Coronary artery (tissue), 2 donors: ENCODE results near the gene GRK1.

ENCODE experiments used
- DNase-seq: peaks from one replicate; pipeline ENCODE4 v3.0.0-alpha.2; 2017; ENCODE audit warnings: low spot score
- H3K27ac ChIP-seq, 2 donors: fragments of 200-600 bp; sonication (generic); one replicate each; pipeline ENCODE4 v1.5.1; 2016 to 2019
- H3K4me3 ChIP-seq: fragments of 200-600 bp; sonication (generic); 2 replicates; pipeline ENCODE4 v1.5.1; 2016; ENCODE audit warnings: mild to moderate bottlenecking, moderate library complexity
- TF ChIP-seq, protein P1 (sequence below): fragments of 200-600 bp; sonication (generic); IDR thresholded peaks from one replicate; pipeline ENCODE4 v1.5.1; 2019; ENCODE audit warnings: antibody characterized with exemption

GRK1 gene

DNA sequence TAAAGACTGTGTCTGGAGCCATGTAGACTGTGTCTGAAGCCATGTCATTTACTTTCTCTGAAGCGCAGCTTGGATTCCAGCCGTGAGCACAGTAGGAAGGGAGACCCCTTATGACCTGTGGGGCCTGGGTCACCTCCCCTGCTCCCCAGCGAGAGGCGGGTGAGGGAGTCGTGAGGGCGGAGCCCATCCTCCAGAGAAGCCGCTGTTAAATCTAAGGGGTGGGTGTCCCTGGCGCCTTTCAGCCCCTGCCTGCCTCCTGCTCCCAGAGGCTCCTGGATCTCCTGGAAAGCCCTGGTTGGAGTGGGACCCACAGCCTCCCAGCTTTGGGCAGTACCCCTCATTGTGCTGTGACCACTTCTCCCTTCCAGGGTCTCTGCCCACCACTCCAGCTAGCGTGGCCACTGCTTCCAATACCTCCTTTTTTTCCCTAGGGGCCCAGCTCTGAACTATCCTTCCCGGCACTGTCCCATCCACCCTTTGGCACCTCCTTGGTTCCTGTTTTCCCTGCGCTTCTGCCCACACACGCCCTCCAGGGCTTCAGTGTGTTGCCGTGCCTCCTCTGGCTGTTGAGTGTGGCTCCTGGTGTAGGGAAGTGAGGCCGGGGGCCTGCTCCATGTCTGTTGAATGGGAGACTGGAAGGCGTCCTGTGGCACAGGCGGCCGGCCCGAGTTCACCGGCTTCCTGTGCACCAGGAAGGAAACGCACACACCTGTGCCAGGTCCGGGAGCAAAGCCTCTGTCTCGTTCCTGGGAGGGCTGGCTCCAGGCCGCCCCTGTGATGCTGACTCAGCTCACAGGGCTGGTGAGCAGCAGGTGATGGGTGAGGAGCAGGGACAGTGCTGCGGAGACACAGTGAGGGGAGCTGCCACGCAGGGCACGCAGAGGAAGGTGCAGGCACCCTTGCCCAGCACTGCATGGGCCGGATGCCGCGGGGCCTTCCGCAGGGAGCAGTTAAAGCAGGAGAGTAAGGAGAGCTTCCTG, 38.4 kb upstream of the GRK1 start:
- H3K4me3 ChIP-seq = no peak overlapping the region
- no peak overlapping the region for H3K27ac ChIP-seq
- DNase-seq = no peak
- TF ChIP-seq, protein P1, sequence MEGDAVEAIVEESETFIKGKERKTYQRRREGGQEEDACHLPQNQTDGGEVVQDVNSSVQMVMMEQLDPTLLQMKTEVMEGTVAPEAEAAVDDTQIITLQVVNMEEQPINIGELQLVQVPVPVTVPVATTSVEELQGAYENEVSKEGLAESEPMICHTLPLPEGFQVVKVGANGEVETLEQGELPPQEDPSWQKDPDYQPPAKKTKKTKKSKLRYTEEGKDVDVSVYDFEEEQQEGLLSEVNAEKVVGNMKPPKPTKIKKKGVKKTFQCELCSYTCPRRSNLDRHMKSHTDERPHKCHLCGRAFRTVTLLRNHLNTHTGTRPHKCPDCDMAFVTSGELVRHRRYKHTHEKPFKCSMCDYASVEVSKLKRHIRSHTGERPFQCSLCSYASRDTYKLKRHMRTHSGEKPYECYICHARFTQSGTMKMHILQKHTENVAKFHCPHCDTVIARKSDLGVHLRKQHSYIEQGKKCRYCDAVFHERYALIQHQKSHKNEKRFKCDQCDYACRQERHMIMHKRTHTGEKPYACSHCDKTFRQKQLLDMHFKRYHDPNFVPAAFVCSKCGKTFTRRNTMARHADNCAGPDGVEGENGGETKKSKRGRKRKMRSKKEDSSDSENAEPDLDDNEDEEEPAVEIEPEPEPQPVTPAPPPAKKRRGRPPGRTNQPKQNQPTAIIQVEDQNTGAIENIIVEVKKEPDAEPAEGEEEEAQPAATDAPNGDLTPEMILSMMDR = no peak

DNA sequence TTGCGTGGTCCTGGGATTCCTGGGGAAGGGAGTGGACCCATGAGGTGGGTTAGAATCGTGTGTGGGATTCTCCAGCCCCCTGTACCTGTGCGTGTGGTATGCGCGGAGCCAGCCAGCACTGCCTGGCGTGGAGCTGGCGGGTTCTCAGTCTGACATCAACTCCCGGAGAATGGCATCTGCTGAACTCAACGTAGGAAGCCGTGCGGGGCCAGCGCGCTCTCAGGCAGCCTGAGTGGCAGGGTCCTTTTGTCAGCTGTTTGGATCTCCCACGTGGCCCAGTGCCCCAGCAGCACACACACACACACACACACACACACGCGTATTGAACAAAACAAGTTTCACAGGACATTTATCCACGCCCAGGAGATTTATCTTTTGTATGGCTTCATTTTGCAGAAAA, 37.2 kb upstream of the GRK1 start:
- no peak for DNase-seq
- TF ChIP-seq, protein P1 = no peak

DNA sequence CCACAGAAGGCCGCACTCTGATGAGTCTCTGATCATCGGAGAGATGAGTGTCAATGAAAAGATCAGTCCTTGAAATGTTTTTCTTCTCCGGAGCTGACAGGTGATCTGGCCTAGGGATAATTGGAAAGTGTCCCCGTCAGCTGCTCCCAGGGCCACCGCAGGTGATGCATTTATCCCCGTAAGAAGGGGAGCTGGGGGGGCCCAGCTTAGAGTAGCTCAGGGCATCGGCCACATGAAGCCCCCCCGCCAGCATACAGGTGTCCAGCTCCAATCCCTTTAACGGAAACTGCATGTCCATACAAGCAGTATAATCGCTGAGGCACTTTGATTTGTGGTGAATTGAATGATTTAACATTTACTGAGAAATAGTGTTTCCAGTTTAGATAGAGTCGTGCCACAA, 36.7 kb upstream of the GRK1 start:
- no peak for DNase-seq
- no peak overlapping the region for H3K4me3 ChIP-seq
- H3K27ac ChIP-seq = no peak overlapping the region
- TF ChIP-seq, protein P1 = no peak

More for the DNA sequence above, 37.2 kb upstream of the GRK1 start:
- no peak overlapping the region for H3K4me3 ChIP-seq
- H3K27ac ChIP-seq = no peak overlapping the region

DNA sequence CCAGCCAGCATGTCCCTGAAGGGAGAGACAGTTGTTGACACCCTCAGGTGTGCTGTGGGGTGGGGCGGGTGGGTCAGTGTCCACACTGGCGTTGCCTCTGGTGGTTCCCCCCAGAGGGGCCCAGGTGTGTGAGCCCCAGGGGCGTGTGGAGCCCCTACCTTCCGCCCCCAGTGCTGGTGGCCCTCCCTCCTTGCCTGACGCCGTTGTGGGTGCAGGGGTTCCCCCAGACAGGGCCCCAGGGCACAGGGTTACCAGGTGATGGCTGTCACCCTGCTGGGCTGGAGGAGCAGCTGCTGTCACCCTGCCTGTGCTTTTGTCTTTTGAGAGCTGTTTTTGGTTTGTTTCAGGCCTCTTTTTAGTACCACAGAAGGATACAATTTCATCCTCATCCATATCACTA, 36.2 kb upstream of the GRK1 start:
- Histone ChIP-seq H3K27ac (no peak overlapping the region), H3K4me3 (no peak overlapping the region)
- TF ChIP-seq, protein P1 = no peak
- DNase-seq = no peak

DNA sequence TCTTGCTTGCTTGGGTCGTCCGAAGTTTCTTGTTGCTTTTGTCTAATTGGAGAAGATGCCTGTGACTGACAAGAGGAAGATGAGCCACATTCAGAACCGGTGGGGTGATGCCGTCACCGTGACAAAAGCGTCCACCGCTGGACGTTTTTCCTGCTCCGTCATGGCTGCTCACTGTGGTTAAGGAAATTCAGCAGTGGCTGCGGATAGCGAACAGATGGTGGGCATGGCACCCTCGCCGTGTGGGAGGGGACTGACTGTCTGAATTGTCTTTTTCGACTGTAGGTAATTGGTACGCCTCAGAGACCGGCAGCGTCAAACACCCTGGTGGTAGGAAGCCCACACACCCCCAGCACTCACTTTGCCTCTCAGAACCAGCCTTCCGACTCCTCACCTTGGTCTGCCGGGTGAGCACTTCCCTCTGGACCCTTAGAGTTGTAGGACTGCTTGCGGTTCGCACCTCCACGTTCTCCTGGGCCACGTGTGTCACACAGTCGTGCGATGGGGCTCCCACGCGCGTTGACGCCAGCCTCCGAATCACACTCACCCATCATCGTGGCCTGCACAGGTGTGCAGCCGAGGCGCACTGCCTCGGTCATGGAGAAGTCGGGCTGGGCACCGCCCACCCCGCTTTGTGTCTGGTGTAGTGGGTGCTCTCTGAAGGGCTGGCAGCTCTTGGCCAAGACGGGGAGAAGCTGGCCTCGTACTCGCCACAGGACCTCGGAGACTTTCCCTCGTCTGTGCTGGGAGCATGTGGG, 35.5 kb upstream of the GRK1 start:
- TF ChIP-seq, protein P1 = no peak
- Histone ChIP-seq H3K4me3 (no peak overlapping the region), H3K27ac (no peak overlapping the region)
- no peak for DNase-seq

DNA sequence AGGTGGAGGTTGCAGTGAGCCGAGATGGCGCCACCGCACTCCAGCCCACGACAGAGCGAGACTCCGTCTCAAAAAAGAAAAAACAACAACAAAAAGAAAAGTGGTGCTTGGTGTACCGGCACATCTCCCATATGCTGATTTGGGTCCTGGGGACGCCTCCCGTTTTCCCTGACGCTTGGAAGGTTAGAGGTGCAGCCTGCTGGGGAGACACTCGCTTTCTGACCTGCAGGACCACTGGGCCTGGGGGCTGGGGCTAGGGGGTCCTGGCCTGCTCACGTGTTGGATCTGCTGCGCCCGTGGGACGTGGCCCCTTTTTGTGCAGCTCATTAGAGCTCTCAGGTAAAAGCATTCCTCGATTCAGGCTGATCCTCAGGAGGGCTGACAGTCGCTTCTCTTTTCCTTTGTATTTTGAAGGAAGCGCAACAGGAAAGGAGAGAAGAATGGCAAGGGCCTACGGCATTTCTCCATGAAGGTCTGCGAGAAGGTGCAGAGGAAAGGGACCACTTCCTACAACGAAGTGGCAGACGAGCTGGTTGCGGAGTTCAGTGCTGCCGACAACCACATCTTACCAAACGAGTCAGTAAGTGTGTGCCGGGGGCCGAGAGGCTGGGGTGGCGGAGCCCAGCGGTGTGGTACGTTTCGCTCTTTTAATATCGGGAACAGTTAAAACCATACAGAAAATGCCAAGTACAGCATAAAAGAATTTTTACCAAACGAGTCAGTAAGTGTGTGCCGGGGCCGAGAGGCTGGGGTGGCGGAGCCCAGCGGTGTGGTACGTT, 34.1 kb upstream of the GRK1 start:
- TF ChIP-seq, protein P1 = no peak

More for the DNA sequence above, 34.1 kb upstream of the GRK1 start:
- Histone ChIP-seq H3K4me3 (no peak overlapping the region), H3K27ac (no peak overlapping the region)
- no peak for DNase-seq
